ENCODE data around the gene TRIM17.

GRCh38 chr1:228362141-228362883 is 54.3 kb downstream of the TRIM17 start:
- TF ChIP-seq CTCF (IDR thresholded peaks at IDR 0.05) = no peak
- no peak for TF ChIP-seq POLR2AphosphoS5 (IDR thresholded peaks at IDR 0.05; ENCODE audit: insufficient read depth in 1 of 2, low read depth in 1 of 2)

All from vagina (tissue), 2 donors.